K562 (cell line): ENCODE data around the gene RBMS3. TPM values are rescaled to one million over a fixed set of nuclear protein-coding genes. Genes with fewer than 3 reads are reported as not detected.

Experiments
- ATAC-seq: fragments of 200-7000 bp; cut with Tn5 transposase; 3 replicates; pipeline ENCODE4 v1.9.1; 2020; ENCODE audit warnings: moderate library complexity
- BruUV-seq: library from RNA; stranded (reverse); fragments of 400-500 nt; replicated peaks from 2 replicates; lab custom pipeline; 2021; lab: Mats Ljungman, UMichigan
- CTCF ChIA-PET: fragments of 300-600 bp; formaldehyde crosslinking; extraction: SDS; loops from one replicate; lab custom pipeline; 2021; ENCODE audit warnings: low intra/inter-chr PET ratio; lab: Yijun Ruan, JAX
- POLR2A ChIA-PET: fragments of 300-600, 350-650 bp; sonication (Branson Sonifier 250); formaldehyde crosslinking; extraction: SDS; loops from one replicate; lab custom pipeline; 2021; ENCODE audit warnings: antibody characterized with exemption, inconsistent platforms; lab: Yijun Ruan, JAX
- DNase-seq, 4 experiments: peaks; one replicate each; pipeline versions ENCODE4 v3.0.0 to v3.0.0-alpha.2; 2011 to 2018; ENCODE audit warnings: low spot score in 3 of 4, mixed read lengths in 3 of 4; ENCODE audit errors: extremely low read depth in 1 of 4
- FAIRE-seq: peaks from 2 replicates; lab custom pipeline; 2011; peaks lifted over from hg19 to GRCh38; lab: Jason Lieb, UNC
- H2AFZ ChIP-seq: 2 replicates; pipeline ENCODE4 v1.6.0; 2011; ENCODE audit warnings: low read depth, low read length, control low read depth, inconsistent platforms
- H3K27ac ChIP-seq: fragments of 200-600 bp; 3 replicates; pipeline ENCODE4 v1.8.0; 2011; ENCODE audit warnings: low read depth, mild to moderate bottlenecking, control low read depth, inconsistent platforms, low read length, moderate library complexity, mixed read lengths; ENCODE audit errors: extremely low read depth
- H3K27me3 ChIP-seq, 2 experiments: fragments of 300-600 bp in 1 of 2; 2 replicates in 1 of 2; 3 replicates in 1 of 2; pipeline versions ENCODE4 v1.6.0 to v1.8.0; 2011; ENCODE audit warnings: inconsistent platforms in 2 of 2, low read length in 2 of 2, mild to moderate bottlenecking in 1 of 2, mixed read lengths in 1 of 2, moderate library complexity in 1 of 2; ENCODE audit not compliant: control insufficient read depth in 2 of 2, insufficient read depth in 2 of 2
- H3K36me3 ChIP-seq: fragments of 300-600 bp; 3 replicates; pipeline ENCODE4 v1.8.0; 2011; ENCODE audit warnings: mild to moderate bottlenecking, low read length, inconsistent platforms; ENCODE audit not compliant: control insufficient read depth, insufficient read depth
- H3K4me1 ChIP-seq, 2 experiments: fragments of 200-600 bp in 1 of 2; replicated peaks in 1 of 2; 2 replicates in 1 of 2; 3 replicates in 1 of 2; pipeline versions ENCODE4 v1.5.1 to v1.8.0; 2011; ENCODE audit warnings: inconsistent platforms in 2 of 2, low read length in 2 of 2, mild to moderate bottlenecking in 1 of 2, mixed read lengths in 1 of 2, moderate library complexity in 1 of 2; ENCODE audit not compliant: control insufficient read depth in 2 of 2, insufficient read depth in 2 of 2
- H3K4me2 ChIP-seq: 2 replicates; pipeline ENCODE4 v1.6.1; 2011; ENCODE audit warnings: low read length, control low read depth, inconsistent platforms, mixed read lengths; ENCODE audit not compliant: insufficient read depth
- H3K4me3 ChIP-seq: fragments of 200-600 bp; sonication (generic), shearing (Covaris generic); 2 replicates; pipeline ENCODE4 v1.5.1; 2016; ENCODE audit warnings: control low read depth, inconsistent platforms
- H3K79me2 ChIP-seq: fragments of 200-600 bp; 3 replicates; pipeline ENCODE4 v1.8.0; 2011; ENCODE audit warnings: low read length, inconsistent platforms; ENCODE audit not compliant: control insufficient read depth, insufficient read depth
- H3K9ac ChIP-seq, 2 experiments: 2 replicates each; pipeline versions ENCODE4 v1.6.0 to v1.6.1; 2011; ENCODE audit warnings: low read depth in 2 of 2, low read length in 2 of 2, control low read depth in 1 of 2, inconsistent platforms in 1 of 2, mild to moderate bottlenecking in 1 of 2, mixed read lengths in 1 of 2; ENCODE audit not compliant: insufficient read depth in 1 of 2
- H3K9me1 ChIP-seq: one replicate; pipeline ENCODE4 v1.6.0; 2011; ENCODE audit warnings: inconsistent platforms, mild to moderate bottlenecking, low read length, moderate library complexity; ENCODE audit not compliant: control insufficient read depth, insufficient read depth
- H3K9me3 ChIP-seq: replicated peaks from 2 replicates; pipeline ENCODE4 v1.5.1; 2011; ENCODE audit warnings: low read depth, low read length, inconsistent platforms; ENCODE audit not compliant: control insufficient read depth, insufficient read depth
- H4K20me1 ChIP-seq: replicated peaks from 2 replicates; pipeline ENCODE4 v1.6.1; 2011; ENCODE audit warnings: low read length, inconsistent platforms, mixed read lengths; ENCODE audit not compliant: control insufficient read depth, insufficient read depth
- BHLHE40 ChIP-seq: IDR thresholded peaks from 2 replicates; pipeline ENCODE4 v1.6.1; 2011; ENCODE audit warnings: low read length, improper control_type of control experiment
- HOXB6 ChIP-seq: fragments of 250-450 bp; sonication (Bioruptor Pico); IDR thresholded peaks from 2 replicates; pipeline ENCODE4 v1.5.1; 2022; ENCODE audit warnings: mild to moderate bottlenecking, borderline replicate concordance
- ZFX ChIP-seq: sonication (generic); formaldehyde crosslinking; IDR thresholded peaks from 2 replicates; pipeline ENCODE4 v1.8.0; 2022; ENCODE audit warnings: mild to moderate bottlenecking, missing genetic modification reagents, moderate library complexity
- ZNF668 ChIP-seq: fragments of 250-450 bp; sonication (Bioruptor Pico); IDR thresholded peaks from 2 replicates; pipeline ENCODE4 v1.8.0; 2022; ENCODE audit warnings: mild to moderate bottlenecking, inconsistent platforms
- ZNF766 ChIP-seq: fragments of 200-800 bp; sonication (Bioruptor generic); conservative IDR thresholded peaks from 2 replicates; pipeline ENCODE4 v1.6.1; 2016; ENCODE audit warnings: missing genetic modification characterization, missing compliant biosample characterization
- WGBS: fragments of 100-300 bp; shearing (Covaris generic); methylation state at CpG from one replicate; pipeline ENCODE4 v1.1.6; 2016; ENCODE audit warnings: low coverage, mixed read lengths; ENCODE audit not compliant: insufficient coverage; ENCODE audit errors: missing lambda C conversion rate; 5-methylcytosine and 5-hydroxymethylcytosine counted together
- in situ Hi-C: fragments of 300-500 bp; cut with MboI; formaldehyde crosslinking; loops from 4 replicates; pipeline ENCODE4 v1.15.0; 2018; ENCODE audit warnings: inconsistent platforms, mixed read lengths
- intact Hi-C: fragments of 100-400 bp; cut with micrococcal nuclease; formaldehyde crosslinking; loops from 2 replicates; pipeline ENCODE4 v1.14.2; 2022
- polyA plus RNA-seq, 8 experiments: library from polyadenylated mRNA; depleted of rRNA in 4 of 8; stranded (reverse) in 5 of 8; unstranded in 3 of 8; fragments of >200 nt; fragmentation: Nextera tagmentation in 2 of 8; fragmentation: Illumina TruSeq in 1 of 8; extraction: Ambion mirVana in 2 of 8; extraction: Trizol in 1 of 8; gene quantifications; 2 replicates each; pipeline versions ENCODE4 v1.2.1 to v1.2.3, GENCODE V29; 2011 to 2014; ENCODE audit warnings: inconsistent platforms in 1 of 8, missing spikeins in 1 of 8
- total RNA-seq, 7 experiments: library from RNA; depleted of rRNA in 6 of 7; stranded (reverse); fragments of >200 nt in 6 of 7; fragmentation: Illumina TruSeq in 2 of 7; extraction: Trizol in 2 of 7; gene quantifications; 2 replicates each; pipeline versions ENCODE4 v1.2.1 to v1.2.3, GENCODE V29; 2011 to 2021; ENCODE audit warnings: low replicate concordance in 1 of 7
- TF ChIP-seq, protein P1 (sequence below): sonication (generic); formaldehyde crosslinking; IDR thresholded peaks from 2 replicates; pipeline ENCODE4 v1.5.0; 2020; ENCODE audit warnings: missing genetic modification reagents
- TF ChIP-seq, protein P2 (sequence below): fragments of 450-650 bp; formaldehyde crosslinking; IDR thresholded peaks from 2 replicates; pipeline ENCODE4 v1.4.0; 2020; ENCODE audit warnings: mild to moderate bottlenecking, mixed read lengths

The RBMS3 gene
- total and polyA plus RNA-seq, 9 of the 15 experiments (the other 6 are each of a cell fraction or from before 2014, with no cell fraction given): 0.20 TPM; not detected in 8

DNA sequence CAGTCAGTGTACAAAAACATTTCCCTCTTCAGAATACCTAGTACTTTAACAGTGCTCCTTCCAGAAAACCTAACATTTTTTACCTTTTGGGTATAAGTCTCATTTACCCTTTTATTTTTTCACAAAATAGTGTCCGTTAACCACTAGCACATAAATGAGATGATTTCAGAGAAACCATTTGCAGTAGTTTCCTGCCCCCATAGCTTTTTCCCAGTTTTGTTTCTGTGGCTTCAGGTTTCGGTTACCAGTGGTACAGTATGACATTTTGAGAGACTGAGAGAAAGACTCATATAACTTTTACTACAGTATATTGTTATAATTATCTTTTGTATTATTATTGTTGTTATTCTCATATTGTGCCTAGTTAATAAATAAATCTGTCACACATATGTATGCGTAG, 6.2 kb upstream of the RBMS3 start (continued):
- TF ChIP-seq BHLHE40 (no peak), ZNF668 (CRISPR knock-in tag) (no peak)

DNA sequence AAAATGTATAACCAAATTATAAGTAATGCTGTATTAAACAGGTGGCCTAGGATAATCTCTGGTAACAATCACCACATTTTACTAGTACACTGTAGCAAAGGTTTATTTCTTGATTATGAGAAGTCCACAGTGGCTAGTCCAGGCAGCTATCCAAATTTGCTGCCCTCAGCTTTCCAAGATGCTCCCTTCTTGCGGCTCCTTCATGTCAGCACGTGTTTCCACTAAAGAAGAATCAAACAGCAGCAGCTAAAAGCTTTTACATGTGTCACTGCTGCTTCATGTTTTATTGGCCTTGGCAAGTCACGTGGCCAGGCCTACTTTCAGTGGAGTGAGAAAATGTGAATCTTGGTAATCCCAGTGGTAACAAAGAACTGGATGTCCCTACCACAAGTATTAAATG, 5.6 kb upstream of the RBMS3 start:
- no TSS peak for BruUV-seq
- H4K20me1 ChIP-seq: no peaks in the 10 kb centered on the region
- TF ChIP-seq ZFX (CRISPR knock-in tag) (no peak), ZNF766 (CRISPR knock-in tag) (no peak), HOXB6 (CRISPR knock-in tag) (no peak)
- TF ChIP-seq, protein P1, sequence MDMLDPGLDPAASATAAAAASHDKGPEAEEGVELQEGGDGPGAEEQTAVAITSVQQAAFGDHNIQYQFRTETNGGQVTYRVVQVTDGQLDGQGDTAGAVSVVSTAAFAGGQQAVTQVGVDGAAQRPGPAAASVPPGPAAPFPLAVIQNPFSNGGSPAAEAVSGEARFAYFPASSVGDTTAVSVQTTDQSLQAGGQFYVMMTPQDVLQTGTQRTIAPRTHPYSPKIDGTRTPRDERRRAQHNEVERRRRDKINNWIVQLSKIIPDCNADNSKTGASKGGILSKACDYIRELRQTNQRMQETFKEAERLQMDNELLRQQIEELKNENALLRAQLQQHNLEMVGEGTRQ (CRISPR knock-in tag): peak; percentile 34
- TF ChIP-seq, protein P2, sequence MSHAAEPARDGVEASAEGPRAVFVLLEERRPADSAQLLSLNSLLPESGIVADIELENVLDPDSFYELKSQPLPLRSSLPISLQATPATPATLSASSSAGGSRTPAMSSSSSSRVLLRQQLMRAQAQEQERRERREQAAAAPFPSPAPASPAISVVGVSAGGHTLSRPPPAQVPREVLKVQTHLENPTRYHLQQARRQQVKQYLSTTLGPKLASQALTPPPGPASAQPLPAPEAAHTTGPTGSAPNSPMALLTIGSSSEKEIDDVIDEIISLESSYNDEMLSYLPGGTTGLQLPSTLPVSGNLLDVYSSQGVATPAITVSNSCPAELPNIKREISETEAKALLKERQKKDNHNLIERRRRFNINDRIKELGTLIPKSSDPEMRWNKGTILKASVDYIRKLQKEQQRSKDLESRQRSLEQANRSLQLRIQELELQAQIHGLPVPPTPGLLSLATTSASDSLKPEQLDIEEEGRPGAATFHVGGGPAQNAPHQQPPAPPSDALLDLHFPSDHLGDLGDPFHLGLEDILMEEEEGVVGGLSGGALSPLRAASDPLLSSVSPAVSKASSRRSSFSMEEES: peak; percentile 10; the same call in 1 of the 2 replicates
- CTCF ChIA-PET: no interaction called here
- H3K27ac ChIP-seq: no peak overlapping the region
- in situ Hi-C loops: no loop called here
- intact Hi-C loops: no loop called here
- no peak overlapping the region for H3K9ac ChIP-seq
- POLR2A ChIA-PET: no interaction called here
- DNase-seq (no peak), FAIRE-seq (no peak), ATAC-seq (no peak)
- H3K4me2 ChIP-seq: no peak overlapping the region
- no peaks in the 10 kb centered on the region for H3K36me3 ChIP-seq
- no peak overlapping the region for H3K4me3 ChIP-seq
- H3K9me1 ChIP-seq: no peaks in the 10 kb centered on the region
- no peaks in the 10 kb centered on the region for H3K4me1 ChIP-seq
- no peak overlapping the region for H2AFZ ChIP-seq
- no peaks in the 10 kb centered on the region for H3K27me3 ChIP-seq
- H3K9me3 ChIP-seq: no peaks in the 10 kb centered on the region; the same call in 1 of the 2 replicates
- 0% methylated on average over 3 of the region's 3 CpGs for WGBS
- H3K79me2 ChIP-seq: no peaks in the 10 kb centered on the region
